Keratinocyte (primary cell): Measurements from ENCODE around the gene SMAD6. TPM values are rescaled to one million over a fixed set of nuclear protein-coding genes. Genes with fewer than 3 reads are reported as not detected.
A peak's percentile ranks its signal among the peaks of the same experiment; 100 is the strongest.

Experiments
- DNase-seq: peaks from one replicate; pipeline ENCODE4 v3.0.0-alpha.2; 2011; ENCODE audit warnings: low read depth, missing footprints, low spot score
- FAIRE-seq: peaks from 2 replicates; lab custom pipeline; 2011; peaks lifted over from hg19 to GRCh38; lab: Jason Lieb, UNC
- H2AFZ ChIP-seq: 2 replicates; pipeline ENCODE4 v1.6.0; 2012; ENCODE audit warnings: low read length, control low read depth, inconsistent platforms; ENCODE audit not compliant: control insufficient read depth
- H3K27ac ChIP-seq: 2 replicates; pipeline ENCODE4 v1.5.1; 2011; ENCODE audit warnings: low read length; ENCODE audit not compliant: control insufficient read depth, insufficient read depth
- H3K27me3 ChIP-seq: 3 replicates; pipeline ENCODE4 v1.6.0; 2011; ENCODE audit warnings: low read length; ENCODE audit not compliant: control insufficient read depth, insufficient read depth; ENCODE audit errors: extremely low read depth
- H3K36me3 ChIP-seq, 2 experiments: 2 replicates in 1 of 2; 3 replicates in 1 of 2; pipeline ENCODE4 v1.5.1; 2011; ENCODE audit warnings: low read length in 2 of 2, mild to moderate bottlenecking in 1 of 2; ENCODE audit not compliant: control insufficient read depth in 2 of 2, insufficient read depth in 2 of 2; ENCODE audit errors: extremely low read depth in 1 of 2
- H3K4me1 ChIP-seq: 3 replicates; pipeline ENCODE4 v1.5.1; 2011; ENCODE audit warnings: low read length; ENCODE audit not compliant: control insufficient read depth, insufficient read depth; ENCODE audit errors: extremely low read depth
- H3K4me2 ChIP-seq: 3 replicates; pipeline ENCODE4 v1.6.0; 2011; ENCODE audit warnings: low read depth, low read length; ENCODE audit not compliant: control insufficient read depth, insufficient read depth; ENCODE audit errors: extremely low read depth
- H3K4me3 ChIP-seq, 3 experiments: fragments of 200-600 bp in 1 of 3; sonication (generic) in 1 of 3; 2 replicates in 2 of 3; 3 replicates in 1 of 3; pipeline ENCODE4 v1.5.1; 2011 to 2016; ENCODE audit warnings: low read length in 3 of 3, mild to moderate bottlenecking in 3 of 3, control low read depth in 2 of 3, inconsistent platforms in 1 of 3, low read depth in 1 of 3, mixed read lengths in 1 of 3, mixed run types in 1 of 3, moderate library complexity in 1 of 3; ENCODE audit not compliant: control insufficient read depth in 2 of 3, insufficient read depth in 2 of 3; ENCODE audit errors: extremely low read depth in 1 of 3
- H3K79me2 ChIP-seq: 2 replicates; pipeline ENCODE4 v1.6.0; 2012; ENCODE audit warnings: low read length; ENCODE audit not compliant: control insufficient read depth, insufficient read depth
- H3K9ac ChIP-seq: 3 replicates; pipeline ENCODE4 v1.6.0; 2011; ENCODE audit warnings: low read length; ENCODE audit not compliant: control insufficient read depth, insufficient read depth; ENCODE audit errors: extremely low read depth
- H3K9me1 ChIP-seq: 3 replicates; pipeline ENCODE4 v1.6.0; 2011; ENCODE audit warnings: low read length; ENCODE audit not compliant: control insufficient read depth, insufficient read depth; ENCODE audit errors: extremely low read depth
- H3K9me3 ChIP-seq: 2 replicates; pipeline ENCODE4 v1.5.1; 2012; ENCODE audit warnings: low read depth, low read length; ENCODE audit not compliant: control insufficient read depth
- H4K20me1 ChIP-seq: 3 replicates; pipeline ENCODE4 v1.6.0; 2011; ENCODE audit warnings: low read length; ENCODE audit not compliant: control insufficient read depth, insufficient read depth; ENCODE audit errors: extremely low read depth
- CTCF ChIP-seq, 3 experiments: IDR thresholded peaks in 1 of 3; conservative IDR thresholded peaks in 1 of 3; optimal IDR thresholded peaks in 1 of 3; 2 replicates in 2 of 3; 3 replicates in 1 of 3; pipeline versions ENCODE3 to v1.5.1; 2011; ENCODE audit warnings: low read length in 3 of 3, mild to moderate bottlenecking in 3 of 3, moderate library complexity in 2 of 3, control low read depth in 1 of 3, inconsistent platforms in 1 of 3; ENCODE audit not compliant: insufficient read depth in 2 of 3; ENCODE audit errors: extremely low read depth in 1 of 3
- EZH2 ChIP-seq: IDR thresholded peaks from one replicate; pipeline ENCODE4 v1.6.1; 2012; ENCODE audit warnings: inconsistent platforms, mild to moderate bottlenecking, low read length, moderate library complexity
- dilution Hi-C: fragments of 300-500 bp; cut with MboI; formaldehyde crosslinking; loops from one replicate; pipeline ENCODE4 v1.7.0; 2020; ENCODE audit warnings: low sequenced_read_pairs; ENCODE audit not compliant: extremely low pct_ligation_motif_present
- polyA plus RNA-seq, 5 experiments: library from polyadenylated mRNA; depleted of rRNA in 3 of 5; stranded (reverse) in 3 of 5; stranded (forward) in 1 of 5; unstranded in 1 of 5; fragments of >200 nt; gene quantifications; 1 replicate in 1 of 5; 2 replicates in 3 of 5; 3 replicates in 1 of 5; pipeline versions ENCODE4 v1.2.1 to v1.2.3, GENCODE V29; 2011 to 2012; ENCODE audit warnings: missing spikeins in 2 of 5, low read depth in 1 of 5, low replicate concordance in 1 of 5

Gene SMAD6
- polyA plus RNA-seq, 1 donor (not counting 4 experiments of a cell fraction or from before 2014, with no cell fraction given) = 0.03 TPM

GRCh38 chr15:66761726-66762595, 59.9 kb downstream of the SMAD6 start:
- Histone ChIP-seq H3K9me1 (no peaks in the 10 kb centered on the region), H3K27ac (no peak overlapping the region), H3K27me3 (peaks cover 40% of the 10 kb centered on the region), H2AFZ (no peak overlapping the region), H3K4me2 (no peak overlapping the region), H3K36me3 (no peaks in the 10 kb centered on the region), H3K79me2 (no peaks in the 10 kb centered on the region), H4K20me1 (peaks cover 2% of the 10 kb centered on the region), H3K9me3 (no peaks in the 10 kb centered on the region), H3K4me3 (no peak overlapping the region), H3K4me1 (peaks cover 39% of the 10 kb centered on the region), H3K9ac (no peak overlapping the region)
- TF ChIP-seq EZH2 = no peak
- TF ChIP-seq CTCF (optimal IDR thresholded peaks at IDR 0.05 in 1 of 3, IDR thresholded peaks at IDR 0.05 in 1 of 3, conservative IDR thresholded peaks at IDR 0.05 in 1 of 3; ENCODE audit: extremely low read depth in 1 of 3, insufficient read depth in 2 of 3, low read length in 3 of 3) = no peak
- FAIRE-seq = no peak
- no peak for DNase-seq
- dilution Hi-C loops = no loop called here

- TF ChIP-seq EZH2 (no peak), CTCF (optimal IDR thresholded peaks at IDR 0.05 in 1 of 3, IDR thresholded peaks at IDR 0.05 in 1 of 3, conservative IDR thresholded peaks at IDR 0.05 in 1 of 3; ENCODE audit: extremely low read depth in 1 of 3, insufficient read depth in 2 of 3, low read length in 3 of 3) (no peak)
- H2AFZ ChIP-seq = no peak overlapping the region
- H3K9me3 ChIP-seq = no peaks in the 10 kb centered on the region
- no peaks in the 10 kb centered on the region for H3K36me3 ChIP-seq
- no peak overlapping the region for H3K9ac ChIP-seq
- FAIRE-seq (no peak), DNase-seq (no peak)
- H3K27me3 ChIP-seq = peaks cover 30% of the 10 kb centered on the region
- H3K4me3 ChIP-seq = no peak overlapping the region
- H4K20me1 ChIP-seq = peaks cover 2% of the 10 kb centered on the region
- peaks cover 39% of the 10 kb centered on the region for H3K4me1 ChIP-seq
- H3K79me2 ChIP-seq = no peaks in the 10 kb centered on the region
- dilution Hi-C loops = no loop called here
- H3K9me1 ChIP-seq = no peaks in the 10 kb centered on the region
- peak overlapping the region; percentile 4 for H3K4me2 ChIP-seq
- H3K27ac ChIP-seq = no peak overlapping the region
Measured at GRCh38 chr15:66763186-66764071, 61.4 kb downstream of the SMAD6 start.
